GM13977 (cell line): ENCODE results near the gene FARS2.

Source experiments
- DNase-seq: peaks from one replicate; pipeline ENCODE4 v3.0.0; 2012; ENCODE audit warnings: low spot score
- in situ Hi-C: fragments of 300-500 bp; cut with MboI; formaldehyde crosslinking; loops from one replicate; pipeline ENCODE4 v1.12.0; 2022; ENCODE audit warnings: low sequenced_read_pairs, low pct_unique_long_range_greater_than_20kb, mixed read lengths, inconsistent platforms; ENCODE audit not compliant: unreplicated experiment
- TF ChIP-seq, protein P1 (sequence below): IDR thresholded peaks from 2 replicates; pipeline ENCODE4 v1.5.1; 2012; ENCODE audit warnings: mild to moderate bottlenecking, control low read depth; ENCODE audit not compliant: insufficient read depth; ENCODE audit errors: extremely low read depth, missing control alignments

FARS2 gene

DNA sequence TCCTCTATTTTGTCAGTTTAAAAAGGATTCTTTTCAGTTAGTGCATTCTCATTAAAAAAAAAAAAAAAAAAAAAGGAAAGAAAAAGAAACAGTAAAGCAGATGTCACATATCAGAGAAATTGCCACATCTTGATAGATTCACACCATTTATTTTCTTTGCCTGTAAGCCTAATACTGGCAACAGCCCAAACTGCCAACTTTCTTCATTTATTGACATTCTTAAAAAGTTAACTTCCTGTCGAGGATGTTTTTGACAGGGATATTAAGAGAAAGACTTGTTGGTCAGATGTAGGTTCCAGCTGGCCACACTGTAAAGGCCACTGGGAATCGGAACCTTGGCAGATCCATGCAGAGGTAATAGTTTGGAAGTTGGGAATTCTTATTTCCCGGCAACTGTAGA lies 412.8 kb downstream of the FARS2 start:
- TF ChIP-seq, protein P1, sequence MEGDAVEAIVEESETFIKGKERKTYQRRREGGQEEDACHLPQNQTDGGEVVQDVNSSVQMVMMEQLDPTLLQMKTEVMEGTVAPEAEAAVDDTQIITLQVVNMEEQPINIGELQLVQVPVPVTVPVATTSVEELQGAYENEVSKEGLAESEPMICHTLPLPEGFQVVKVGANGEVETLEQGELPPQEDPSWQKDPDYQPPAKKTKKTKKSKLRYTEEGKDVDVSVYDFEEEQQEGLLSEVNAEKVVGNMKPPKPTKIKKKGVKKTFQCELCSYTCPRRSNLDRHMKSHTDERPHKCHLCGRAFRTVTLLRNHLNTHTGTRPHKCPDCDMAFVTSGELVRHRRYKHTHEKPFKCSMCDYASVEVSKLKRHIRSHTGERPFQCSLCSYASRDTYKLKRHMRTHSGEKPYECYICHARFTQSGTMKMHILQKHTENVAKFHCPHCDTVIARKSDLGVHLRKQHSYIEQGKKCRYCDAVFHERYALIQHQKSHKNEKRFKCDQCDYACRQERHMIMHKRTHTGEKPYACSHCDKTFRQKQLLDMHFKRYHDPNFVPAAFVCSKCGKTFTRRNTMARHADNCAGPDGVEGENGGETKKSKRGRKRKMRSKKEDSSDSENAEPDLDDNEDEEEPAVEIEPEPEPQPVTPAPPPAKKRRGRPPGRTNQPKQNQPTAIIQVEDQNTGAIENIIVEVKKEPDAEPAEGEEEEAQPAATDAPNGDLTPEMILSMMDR: no peak
- in situ Hi-C loops: no loop called here
- no peak for DNase-seq

DNA sequence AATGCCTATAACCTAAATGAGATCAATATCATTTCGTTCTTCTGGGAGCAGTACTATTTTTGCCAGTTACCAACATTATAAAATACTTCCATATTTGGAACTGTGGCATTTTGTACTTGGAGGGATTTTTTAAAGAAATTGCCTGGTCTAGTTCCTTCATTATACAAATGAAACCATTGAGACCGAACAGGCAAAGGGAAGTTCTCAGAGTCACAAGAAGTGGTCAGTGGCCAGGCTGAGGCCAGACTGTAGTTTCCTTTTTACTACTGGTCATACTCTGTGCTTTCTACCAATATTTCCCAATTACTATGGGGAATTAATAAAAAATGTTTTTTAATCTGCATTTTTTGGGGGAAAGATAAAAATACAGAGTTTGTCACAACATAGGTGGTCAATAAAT lies 413.4 kb downstream of the FARS2 start:
- no peak for DNase-seq
- TF ChIP-seq, protein P1: no peak
- in situ Hi-C loops: no loop called here

DNA sequence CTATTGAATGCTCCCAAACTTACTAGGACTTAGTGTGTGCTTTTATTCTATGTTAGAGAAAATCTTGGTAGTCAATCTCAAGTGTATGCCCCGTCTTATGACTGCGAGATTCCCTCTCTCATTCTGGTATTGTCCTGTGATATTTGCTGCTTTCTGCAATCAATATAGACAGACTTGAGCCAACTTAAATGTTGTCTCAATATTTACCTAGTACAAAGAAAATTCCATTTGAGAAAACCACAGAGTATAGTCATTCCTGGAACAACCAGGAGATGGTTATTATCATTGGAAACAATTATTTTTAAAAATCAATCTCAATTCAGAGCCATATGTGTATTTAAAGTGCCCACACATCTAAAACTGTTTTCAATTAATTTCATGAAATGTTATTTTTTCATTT lies 415.4 kb downstream of the FARS2 start:
- TF ChIP-seq, protein P1: no peak
- DNase-seq: no peak

DNA sequence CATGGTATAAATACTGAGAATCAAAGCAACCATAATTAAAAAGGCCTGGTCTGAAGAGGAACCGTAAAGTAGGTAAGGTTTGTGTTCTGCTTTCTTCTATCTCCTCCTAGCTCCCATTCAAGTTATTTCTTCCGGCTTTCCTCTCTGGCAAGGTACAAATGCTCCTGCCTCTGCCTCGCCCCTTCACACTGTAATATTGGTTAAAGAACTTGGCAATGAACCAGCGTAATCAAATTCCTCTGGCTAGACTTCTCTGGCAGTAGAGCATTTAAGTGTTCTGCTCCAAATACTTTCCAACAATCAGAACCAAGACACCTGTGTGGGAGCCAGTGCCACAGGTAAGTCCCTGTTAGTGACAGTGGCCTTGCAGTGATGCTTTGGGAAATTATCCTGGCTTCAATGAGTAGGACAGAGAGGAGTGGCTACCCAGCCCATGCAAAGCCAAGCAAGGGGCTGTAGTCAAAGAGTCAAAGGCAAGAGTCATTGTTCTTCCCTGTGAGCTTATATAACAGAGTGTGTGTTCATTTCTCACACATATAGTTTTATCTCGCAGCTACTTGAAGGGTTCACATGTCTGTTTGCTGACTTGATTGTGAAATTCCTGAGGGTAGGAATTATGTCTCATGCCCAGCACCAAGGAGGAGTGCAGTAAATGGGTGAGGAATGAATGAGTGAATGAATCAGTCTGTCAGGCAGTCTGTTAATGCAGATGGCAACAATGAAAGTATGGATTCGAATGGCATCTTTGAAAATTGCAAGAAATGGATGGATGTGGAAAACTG lies 416.1 kb downstream of the FARS2 start:
- in situ Hi-C loops: no loop called here
- no peak for DNase-seq
- TF ChIP-seq, protein P1: no peak

More for the DNA sequence above, 415.4 kb downstream of the FARS2 start:
- in situ Hi-C loops: no loop called here

DNA sequence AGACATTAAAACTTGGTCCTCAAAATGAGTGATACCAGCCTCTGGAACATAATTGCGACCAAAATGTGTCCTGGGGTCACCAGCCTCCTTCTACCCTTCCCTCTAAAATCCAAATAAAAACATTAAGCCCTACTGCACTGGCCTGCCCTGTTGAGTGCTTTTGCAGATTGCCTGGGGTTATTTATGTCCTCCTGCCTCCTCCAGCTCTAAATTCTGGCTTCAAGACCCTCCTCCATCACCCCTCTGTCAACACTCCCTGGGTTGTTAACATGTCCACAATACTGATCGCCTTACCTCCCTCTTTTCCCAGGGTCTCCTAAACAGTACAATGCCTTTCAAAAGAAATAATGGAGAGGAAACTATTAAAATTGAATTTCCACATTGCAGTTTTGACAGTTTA lies 418.0 kb downstream of the FARS2 start:
- no peak for DNase-seq
- TF ChIP-seq, protein P1: no peak
- in situ Hi-C loops: no loop called here

DNA sequence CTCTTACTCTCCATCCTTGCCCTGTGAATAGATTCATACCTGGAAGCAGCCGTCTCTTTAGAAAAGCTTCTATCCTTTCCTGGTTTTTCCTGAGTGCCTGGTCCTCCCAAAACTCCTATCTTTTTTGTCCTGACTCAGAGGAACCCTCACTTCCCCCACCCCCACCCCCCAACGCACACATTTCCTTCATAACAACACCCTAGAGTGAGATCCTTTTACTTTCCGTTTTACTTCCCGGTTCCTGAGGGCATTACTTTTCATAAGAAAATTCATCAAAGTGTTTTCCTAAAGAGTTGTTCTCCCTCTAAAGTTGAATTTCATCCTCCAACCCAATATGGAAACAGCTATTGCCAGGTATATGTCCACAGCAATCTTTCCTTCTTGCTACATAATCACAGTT lies 418.4 kb downstream of the FARS2 start:
- no peak for DNase-seq
- in situ Hi-C loops: no loop called here
- TF ChIP-seq, protein P1: no peak
